ENCODE measurements around the gene LZTFL1.

DNA sequence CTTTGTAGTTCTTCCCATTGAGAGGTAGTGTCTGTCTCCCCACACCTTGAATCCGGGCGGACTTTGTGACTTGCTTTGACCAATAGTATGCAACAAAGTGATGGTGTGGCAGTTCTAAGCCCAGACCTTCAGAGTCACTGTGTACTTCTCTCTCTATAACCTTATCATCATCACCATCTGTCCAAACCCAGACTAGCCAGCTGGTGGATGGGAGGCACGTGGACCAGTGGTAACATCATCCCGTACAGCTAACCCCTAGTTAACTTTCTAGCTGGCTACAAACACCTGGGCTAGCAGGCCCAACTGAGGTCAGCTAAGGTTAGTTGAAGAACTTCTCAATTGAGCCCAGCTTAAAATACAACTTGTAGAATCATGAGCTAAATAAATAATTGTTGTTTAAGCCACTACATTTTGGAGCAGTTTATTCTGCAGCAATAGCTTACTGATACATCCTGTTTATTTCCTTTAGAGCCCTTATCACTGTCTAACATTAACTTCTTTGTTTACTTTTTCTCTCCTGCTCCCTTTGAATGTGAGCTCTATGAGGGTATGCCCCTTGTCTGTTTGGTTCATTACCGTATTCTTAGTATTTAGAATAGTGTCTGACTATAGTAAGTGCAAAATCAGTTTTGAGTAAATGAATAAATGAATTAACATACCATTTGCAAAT, 32.9 kb upstream of the LZTFL1 start:
- TF ChIP-seq, protein P1, sequence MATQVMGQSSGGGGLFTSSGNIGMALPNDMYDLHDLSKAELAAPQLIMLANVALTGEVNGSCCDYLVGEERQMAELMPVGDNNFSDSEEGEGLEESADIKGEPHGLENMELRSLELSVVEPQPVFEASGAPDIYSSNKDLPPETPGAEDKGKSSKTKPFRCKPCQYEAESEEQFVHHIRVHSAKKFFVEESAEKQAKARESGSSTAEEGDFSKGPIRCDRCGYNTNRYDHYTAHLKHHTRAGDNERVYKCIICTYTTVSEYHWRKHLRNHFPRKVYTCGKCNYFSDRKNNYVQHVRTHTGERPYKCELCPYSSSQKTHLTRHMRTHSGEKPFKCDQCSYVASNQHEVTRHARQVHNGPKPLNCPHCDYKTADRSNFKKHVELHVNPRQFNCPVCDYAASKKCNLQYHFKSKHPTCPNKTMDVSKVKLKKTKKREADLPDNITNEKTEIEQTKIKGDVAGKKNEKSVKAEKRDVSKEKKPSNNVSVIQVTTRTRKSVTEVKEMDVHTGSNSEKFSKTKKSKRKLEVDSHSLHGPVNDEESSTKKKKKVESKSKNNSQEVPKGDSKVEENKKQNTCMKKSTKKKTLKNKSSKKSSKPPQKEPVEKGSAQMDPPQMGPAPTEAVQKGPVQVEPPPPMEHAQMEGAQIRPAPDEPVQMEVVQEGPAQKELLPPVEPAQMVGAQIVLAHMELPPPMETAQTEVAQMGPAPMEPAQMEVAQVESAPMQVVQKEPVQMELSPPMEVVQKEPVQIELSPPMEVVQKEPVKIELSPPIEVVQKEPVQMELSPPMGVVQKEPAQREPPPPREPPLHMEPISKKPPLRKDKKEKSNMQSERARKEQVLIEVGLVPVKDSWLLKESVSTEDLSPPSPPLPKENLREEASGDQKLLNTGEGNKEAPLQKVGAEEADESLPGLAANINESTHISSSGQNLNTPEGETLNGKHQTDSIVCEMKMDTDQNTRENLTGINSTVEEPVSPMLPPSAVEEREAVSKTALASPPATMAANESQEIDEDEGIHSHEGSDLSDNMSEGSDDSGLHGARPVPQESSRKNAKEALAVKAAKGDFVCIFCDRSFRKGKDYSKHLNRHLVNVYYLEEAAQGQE (IDR thresholded peaks at IDR 0.05; ENCODE audit: unreplicated experiment): no peak
- TF ChIP-seq, protein P2, sequence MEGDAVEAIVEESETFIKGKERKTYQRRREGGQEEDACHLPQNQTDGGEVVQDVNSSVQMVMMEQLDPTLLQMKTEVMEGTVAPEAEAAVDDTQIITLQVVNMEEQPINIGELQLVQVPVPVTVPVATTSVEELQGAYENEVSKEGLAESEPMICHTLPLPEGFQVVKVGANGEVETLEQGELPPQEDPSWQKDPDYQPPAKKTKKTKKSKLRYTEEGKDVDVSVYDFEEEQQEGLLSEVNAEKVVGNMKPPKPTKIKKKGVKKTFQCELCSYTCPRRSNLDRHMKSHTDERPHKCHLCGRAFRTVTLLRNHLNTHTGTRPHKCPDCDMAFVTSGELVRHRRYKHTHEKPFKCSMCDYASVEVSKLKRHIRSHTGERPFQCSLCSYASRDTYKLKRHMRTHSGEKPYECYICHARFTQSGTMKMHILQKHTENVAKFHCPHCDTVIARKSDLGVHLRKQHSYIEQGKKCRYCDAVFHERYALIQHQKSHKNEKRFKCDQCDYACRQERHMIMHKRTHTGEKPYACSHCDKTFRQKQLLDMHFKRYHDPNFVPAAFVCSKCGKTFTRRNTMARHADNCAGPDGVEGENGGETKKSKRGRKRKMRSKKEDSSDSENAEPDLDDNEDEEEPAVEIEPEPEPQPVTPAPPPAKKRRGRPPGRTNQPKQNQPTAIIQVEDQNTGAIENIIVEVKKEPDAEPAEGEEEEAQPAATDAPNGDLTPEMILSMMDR (conservative IDR thresholded peaks at IDR 0.05; ENCODE audit: low read depth in 2 of 2): no peak
- TF ChIP-seq POLR2AphosphoS5 (IDR thresholded peaks at IDR 0.05; ENCODE audit: low read depth) (no peak), EZH2 (IDR thresholded peaks at IDR 0.05; ENCODE audit: low read depth, unreplicated experiment) (no peak), STAT1 (IDR thresholded peaks at IDR 0.05; ENCODE audit: unreplicated experiment) (no peak)

Measured in GM23338 (cell line).